Right ventricle myocardium superior (tissue), 1 donor: ENCODE measurements around the gene NAXE. TPM values are rescaled to one million over a fixed set of nuclear protein-coding genes. Genes with fewer than 3 reads are reported as not detected.
"Not testable (repeated sequence)": the region's sequence is repeated elsewhere in the genome, so short reads cannot be mapped to it uniquely, and the experiment has no call there.

Source experiments
- ATAC-seq: fragments of 200-7000 bp; cut with Tn5 transposase; one replicate; pipeline ENCODE4 v1.9.1; 2020; ENCODE audit warnings: mild to moderate bottlenecking; ENCODE audit not compliant: poor library complexity
- DNase-seq: peaks from one replicate; pipeline ENCODE4 v3.0.0-alpha.2; 2020
- intact Hi-C: fragments of 100-400 bp; cut with DNase I; formaldehyde crosslinking; loops from one replicate; pipeline ENCODE4 v1.11.2; 2022
- total RNA-seq: library from RNA; stranded (reverse); fragmentation: NEBNext Ultra II Directional; extraction: Animal tissue kit (Norgen Biotek cat#: 25700); gene quantifications from one replicate; pipeline ENCODE4 v1.2.1, GENCODE V29; 2021
- donor health status: DM: no; HTN: yes; CAD: no; lungs with severe emphysema.

The NAXE gene
- total RNA-seq, 1 donor from 2014 or later = 115 TPM

- ATAC-seq = peak; percentile 79
- no peak for DNase-seq
- intact Hi-C loops = no loop called here
Observed at GRCh38 chr1:156560585-156561163, 30.9 kb upstream of the NAXE start.

GRCh38 chr1:156565519-156565918 lies 26.1 kb upstream of the NAXE start:
- intact Hi-C loops = no loop called here
- no peak for ATAC-seq

DNA sequence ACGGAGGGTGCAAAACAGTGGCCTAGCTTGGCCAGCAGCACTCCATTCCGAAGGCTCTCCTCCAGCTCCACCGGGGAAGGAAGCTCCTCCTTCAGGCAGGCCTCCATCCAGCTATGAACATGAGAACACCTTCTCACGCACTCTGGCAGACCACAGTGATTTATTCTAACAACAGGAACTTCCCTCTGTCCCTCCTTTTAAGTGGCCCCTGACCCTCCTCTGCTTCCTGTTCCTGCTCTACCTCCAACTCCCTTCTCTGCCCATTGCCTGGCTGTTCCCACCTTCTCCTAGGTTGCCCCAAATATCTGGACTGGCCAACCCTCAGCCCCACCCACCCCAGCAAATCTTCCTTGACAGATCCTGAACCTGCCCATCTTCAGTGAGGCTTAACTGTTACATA lies 25.1 kb upstream of the NAXE start:
- no peak for ATAC-seq
- no peak for DNase-seq
- intact Hi-C loops = no loop called here

More at GRCh38 chr1:156565519-156565918, 26.1 kb upstream of the NAXE start:
- no peak for DNase-seq

DNA sequence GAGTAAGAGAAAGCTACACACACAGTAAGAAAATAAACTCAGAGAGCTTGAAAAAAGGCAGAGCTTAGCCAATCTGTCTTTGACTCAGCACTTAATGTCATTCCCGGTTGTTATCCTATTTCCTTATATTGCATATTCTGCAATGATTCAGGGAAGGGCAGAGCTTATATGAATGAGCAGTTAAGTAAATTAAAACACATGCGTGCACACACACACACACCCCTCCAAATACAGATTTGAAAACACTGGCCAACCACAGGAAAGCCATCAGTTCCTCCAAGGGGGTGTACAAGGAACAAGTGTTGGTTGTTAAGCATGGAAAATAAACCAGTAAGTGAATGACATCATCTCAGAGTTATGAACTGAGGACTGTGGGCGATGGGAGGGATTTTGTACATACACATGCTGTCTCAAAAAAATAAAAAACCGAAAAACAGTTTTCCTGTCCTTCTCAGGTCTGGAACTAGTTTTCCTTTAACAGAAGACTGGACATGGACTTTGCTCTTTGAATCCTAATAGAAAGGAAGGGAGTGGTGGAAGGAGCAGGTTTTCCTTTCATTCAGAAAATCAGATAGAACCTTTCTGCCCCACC lies 20.2 kb upstream of the NAXE start:
- ATAC-seq (no peak), DNase-seq (no peak)
- intact Hi-C loops = no loop called here

DNA sequence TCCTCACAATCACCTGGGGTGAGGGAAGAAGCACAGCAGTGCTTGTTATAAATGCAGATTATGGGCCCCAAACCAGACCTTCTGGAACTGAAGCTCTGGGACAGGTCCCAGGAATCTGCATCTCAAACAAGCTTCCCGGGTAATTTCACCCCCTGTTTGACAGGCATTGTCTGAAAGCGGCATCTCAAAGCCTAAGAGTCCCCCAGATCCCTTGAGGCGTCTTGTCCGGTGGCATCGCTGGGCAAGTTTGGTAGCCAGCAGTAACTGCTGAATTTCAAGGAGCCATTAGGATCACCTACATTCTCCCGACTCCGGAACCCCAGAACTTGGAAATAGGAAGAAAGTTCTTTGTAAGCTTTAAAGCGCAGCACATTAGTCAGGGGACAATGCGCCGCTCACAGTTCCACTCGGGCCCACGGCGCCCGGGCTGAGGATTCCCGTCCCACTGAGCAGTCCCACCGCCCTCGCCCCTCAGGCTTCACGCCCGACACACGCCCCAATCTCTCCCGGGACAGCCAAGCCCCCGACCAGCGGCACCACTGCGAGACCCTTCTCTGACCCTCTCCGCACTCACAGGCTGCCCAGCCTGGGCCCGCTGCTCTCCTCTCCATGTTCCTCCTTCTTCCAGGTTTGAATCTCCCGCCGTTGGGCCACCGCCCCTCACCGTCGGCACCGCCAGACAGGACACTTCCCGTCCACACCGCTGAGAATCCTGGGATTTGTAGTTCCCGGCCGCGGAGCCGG lies 19.5 kb upstream of the NAXE start, which contains the start of gene IQGAP3:
Gene IQGAP3, minus strand, starts transcription at position 647 of the 744 bp plus-strand sequence. Its CDS starts 36 bp downstream, at position 611.
- DNase-seq (peak; percentile 86), ATAC-seq (peak; percentile 97)
- intact Hi-C loops = no loop called here

DNA sequence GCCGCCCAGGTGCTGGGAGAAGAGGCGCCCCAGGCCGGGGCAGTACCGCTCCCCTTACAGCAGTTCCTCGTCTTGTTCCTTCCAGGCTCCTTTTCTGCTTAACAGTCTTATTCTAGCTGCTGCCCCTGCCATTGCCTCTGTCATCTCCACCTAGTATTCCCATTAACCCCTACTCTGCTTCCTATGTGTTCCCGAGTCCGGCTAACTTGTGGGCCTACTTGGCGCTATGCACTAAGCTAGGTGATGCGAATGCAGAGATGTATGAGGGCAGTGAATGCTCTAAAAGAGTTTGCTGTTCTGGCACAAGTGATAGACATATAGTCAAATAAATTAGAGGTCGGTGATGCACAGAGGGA lies 18.9 kb upstream of the NAXE start:
- DNase-seq (no peak), ATAC-seq (no peak)
- intact Hi-C loops = no loop called here

DNA sequence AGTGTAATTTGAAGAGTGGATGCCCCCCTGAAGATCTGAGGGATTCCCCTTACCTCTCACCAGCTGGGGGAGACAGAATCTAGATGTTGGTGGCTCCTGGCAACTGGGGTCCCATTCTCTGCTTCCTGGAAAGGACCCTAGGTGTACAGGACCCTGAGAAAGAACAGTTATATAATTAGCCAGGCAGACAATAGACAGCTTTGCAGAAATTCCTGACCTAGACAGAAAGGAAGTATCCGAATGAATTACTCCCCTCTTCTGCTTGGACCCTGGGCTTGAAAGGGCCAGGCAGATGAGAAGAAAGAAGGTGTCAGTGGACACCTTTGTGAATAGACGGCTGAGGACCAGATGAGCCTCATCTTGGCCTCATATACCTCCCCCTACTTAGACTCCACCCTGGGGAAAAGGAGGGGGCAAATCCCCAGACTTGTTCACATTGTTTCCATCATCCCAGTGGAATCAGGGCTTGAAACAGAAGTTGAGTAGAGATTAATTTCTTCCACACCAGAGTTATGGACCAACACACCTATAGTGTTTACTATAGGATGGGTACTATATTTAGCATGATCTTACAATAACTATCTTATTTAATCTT lies 17.4 kb upstream of the NAXE start:
- intact Hi-C loops = no loop called here
- ATAC-seq (no peak), DNase-seq (no peak)

- intact Hi-C loops = no loop called here
- no peak for ATAC-seq
- DNase-seq = no peak
Observed at GRCh38 chr1:156577550-156577949, 14.0 kb upstream of the NAXE start.

GRCh38 chr1:156578055-156578454 lies 13.5 kb upstream of the NAXE start:
- ATAC-seq = no peak
- DNase-seq = no peak
- intact Hi-C loops = no loop called here

DNA sequence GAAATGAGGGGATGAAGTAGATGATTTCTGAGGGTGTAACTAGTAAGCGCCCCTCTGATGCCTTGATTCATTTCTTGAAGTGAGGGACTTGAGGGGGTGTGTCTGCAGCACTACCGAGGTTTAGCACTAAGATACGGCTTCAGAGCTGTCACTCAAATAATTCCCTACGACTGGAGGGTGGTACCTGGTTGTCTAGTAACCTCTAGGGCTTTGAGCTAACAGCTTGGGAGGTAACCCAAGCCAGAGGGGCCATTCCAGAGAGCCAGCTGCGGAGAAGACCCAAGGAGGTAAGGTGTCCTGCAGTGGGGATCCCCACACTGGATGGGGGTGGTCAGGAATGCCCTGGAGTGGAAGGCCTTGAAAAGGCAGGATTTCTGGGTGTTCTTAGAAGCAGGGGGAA lies 12.1 kb upstream of the NAXE start, which contains the start of gene TTC24:
Gene TTC24, plus strand, starts transcription at position 252 of the 400 bp plus-strand sequence. CDS start 1,642 bp downstream, outside the sequence.
- ATAC-seq (no peak), DNase-seq (no peak)
- intact Hi-C loops = no loop called here

DNA sequence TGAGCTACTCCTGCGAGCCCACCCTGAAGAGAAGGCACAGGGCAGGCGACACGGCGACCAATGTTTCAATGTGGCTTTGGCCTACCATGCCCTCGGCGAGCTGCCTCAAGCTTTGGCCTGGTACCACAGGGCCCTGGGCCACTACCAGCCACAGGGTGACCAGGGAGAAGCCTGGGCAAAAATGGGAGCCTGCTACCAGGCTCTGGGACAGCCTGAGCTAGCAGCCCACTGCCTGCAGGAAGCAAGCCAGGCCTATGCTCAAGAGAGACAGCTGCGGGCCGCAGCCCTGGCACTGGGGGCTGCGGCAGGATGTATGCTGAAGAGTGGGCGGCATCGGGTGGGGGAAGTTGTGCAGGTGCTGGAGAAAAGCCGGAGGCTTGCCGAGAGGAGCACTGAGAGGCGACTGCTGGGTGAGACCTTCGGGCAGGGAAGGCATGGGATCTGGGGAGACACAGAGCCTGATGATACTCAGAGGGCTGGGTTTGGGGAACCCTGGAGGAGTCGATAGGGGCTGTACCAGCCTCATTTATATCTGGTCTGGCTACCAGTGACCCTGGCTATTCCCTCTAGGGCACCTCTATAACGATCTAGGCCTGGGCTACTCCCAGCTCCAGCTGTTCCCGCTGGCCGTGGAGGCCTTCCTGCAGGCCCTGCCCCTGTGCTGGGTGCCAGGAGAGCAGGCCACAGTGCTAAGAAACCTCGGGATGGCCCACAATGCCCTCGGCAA lies 9.8 kb upstream of the NAXE start:
- intact Hi-C loops = loop anchor here (5.0 kb wide), 1 partner anchor 70 kb away; no protein-coding TSS in a partner anchor
- ATAC-seq (no peak), DNase-seq (no peak)

DNA sequence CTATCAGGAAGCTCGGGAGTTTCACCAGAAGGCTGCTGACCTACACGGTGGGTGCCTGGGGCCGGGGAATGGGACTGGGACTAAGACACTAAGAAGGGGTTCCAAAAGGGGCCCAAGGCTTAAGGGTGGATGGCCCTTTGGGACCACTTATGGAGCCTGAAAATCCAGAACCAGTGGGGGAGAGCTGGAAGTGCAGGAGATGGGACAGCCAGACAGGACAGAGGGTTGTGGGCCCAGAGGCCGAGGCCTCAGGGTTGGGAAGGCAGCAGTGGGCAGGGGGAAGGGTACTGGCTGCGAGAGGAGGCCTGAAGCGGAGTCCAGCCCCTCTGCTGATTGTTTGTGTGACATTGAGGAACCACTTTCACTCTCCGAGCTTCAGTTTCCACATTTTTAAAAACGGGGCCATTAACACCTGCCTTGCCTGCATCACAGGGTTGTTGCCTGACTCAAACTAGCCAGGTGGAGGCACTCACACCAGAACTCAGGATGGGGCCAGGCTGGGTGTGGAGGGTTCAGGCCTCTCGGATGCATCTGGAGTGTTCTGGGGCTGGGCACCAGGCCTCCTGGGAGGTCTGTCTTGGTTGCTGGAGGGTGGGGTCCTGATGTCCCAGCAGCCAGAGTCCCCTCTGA lies 9.1 kb upstream of the NAXE start:
- intact Hi-C loops = loop anchor here (5.0 kb wide), 1 partner anchor 70 kb away; no protein-coding TSS in a partner anchor
- DNase-seq = no peak
- no peak for ATAC-seq

DNA sequence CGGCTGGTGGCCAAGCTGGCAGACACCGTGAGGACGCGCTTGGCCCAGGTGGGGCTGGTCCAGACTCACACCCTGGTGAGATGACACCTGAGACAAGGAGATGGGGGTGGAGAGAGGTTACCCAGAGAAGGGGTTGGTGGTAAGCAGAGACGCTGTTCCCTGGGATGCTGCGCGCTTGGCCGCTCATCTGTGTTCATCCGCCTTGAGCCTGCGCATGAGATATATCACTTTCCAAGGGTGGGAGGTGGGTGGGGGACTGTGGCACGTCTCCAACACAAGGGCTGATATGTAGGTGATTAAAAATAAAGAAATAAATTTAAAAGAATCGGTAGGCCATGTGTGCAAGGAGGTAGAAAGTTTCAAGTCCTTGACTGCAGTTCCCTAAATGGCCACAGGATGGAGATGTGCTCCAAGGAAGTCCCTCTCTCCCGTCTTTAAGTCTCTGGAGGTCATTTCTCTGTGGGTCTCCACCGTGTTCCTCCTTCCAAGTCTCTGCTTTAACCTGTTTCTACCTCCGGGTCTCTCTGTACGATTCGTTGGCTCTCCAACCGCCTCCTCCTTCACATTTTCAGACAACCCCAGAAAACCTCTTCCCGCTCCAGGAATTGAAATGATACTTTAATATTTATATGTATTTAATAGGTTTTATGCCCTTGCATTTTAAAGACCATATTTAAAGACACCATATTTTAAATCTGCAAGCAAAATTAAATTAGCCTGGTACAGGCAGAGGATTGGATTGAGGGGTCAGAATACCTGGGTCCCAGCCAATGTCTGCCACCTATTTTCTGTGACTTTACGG lies 7.6 kb upstream of the NAXE start:
- intact Hi-C loops = loop anchor here (5.0 kb wide), 1 partner anchor 68 kb away; no protein-coding TSS in a partner anchor
- DNase-seq (no peak), ATAC-seq (peak; percentile 66)

- no peak for ATAC-seq
- intact Hi-C loops = loop anchor here (5.0 kb wide), 1 partner anchor 67 kb away; no protein-coding TSS in a partner anchor
Observed at GRCh38 chr1:156584813-156585212, 6.8 kb upstream of the NAXE start.

GRCh38 chr1:156586323-156586722 lies 5.3 kb upstream of the NAXE start:
- intact Hi-C loops = no loop called here
- DNase-seq = no peak
- no peak for ATAC-seq

More at GRCh38 chr1:156584813-156585212, 6.8 kb upstream of the NAXE start:
- no peak for DNase-seq

GRCh38 chr1:156586892-156587477 lies 4.6 kb upstream of the NAXE start:
- DNase-seq = no peak
- intact Hi-C loops = no loop called here
- no peak for ATAC-seq

GRCh38 chr1:156587927-156588326 lies 3.6 kb upstream of the NAXE start:
- DNase-seq, ATAC-seq, intact Hi-C loops: not testable (repeated sequence)
